ENCODE measurements around the gene TMEM205. TPM values are rescaled to one million over a fixed set of nuclear protein-coding genes. Genes with fewer than 3 reads are reported as not detected.
"Not testable (repeated sequence)": the region's sequence is repeated elsewhere in the genome, so short reads cannot be mapped to it uniquely, and the experiment has no call there.

The TMEM205 gene
- total RNA-seq, 2 experiments from 2014 or later, result 23.6 to 29.6 TPM

GRCh38 chr19:11322269-11323024, 23.6 kb downstream of the TMEM205 start:
- POLR2A ChIA-PET, result interaction anchor here (0.6 to 1.3 kb wide), 3 partner anchors 9 to 59 kb away, joined by 3 read pairs; partner anchors contain the start of gene RAB3D
- no peaks in the 10 kb centered on the region for H3K27me3 Mint-ChIP-seq (ENCODE audit: low read depth)
- ATAC-seq, result no peak

DNA sequence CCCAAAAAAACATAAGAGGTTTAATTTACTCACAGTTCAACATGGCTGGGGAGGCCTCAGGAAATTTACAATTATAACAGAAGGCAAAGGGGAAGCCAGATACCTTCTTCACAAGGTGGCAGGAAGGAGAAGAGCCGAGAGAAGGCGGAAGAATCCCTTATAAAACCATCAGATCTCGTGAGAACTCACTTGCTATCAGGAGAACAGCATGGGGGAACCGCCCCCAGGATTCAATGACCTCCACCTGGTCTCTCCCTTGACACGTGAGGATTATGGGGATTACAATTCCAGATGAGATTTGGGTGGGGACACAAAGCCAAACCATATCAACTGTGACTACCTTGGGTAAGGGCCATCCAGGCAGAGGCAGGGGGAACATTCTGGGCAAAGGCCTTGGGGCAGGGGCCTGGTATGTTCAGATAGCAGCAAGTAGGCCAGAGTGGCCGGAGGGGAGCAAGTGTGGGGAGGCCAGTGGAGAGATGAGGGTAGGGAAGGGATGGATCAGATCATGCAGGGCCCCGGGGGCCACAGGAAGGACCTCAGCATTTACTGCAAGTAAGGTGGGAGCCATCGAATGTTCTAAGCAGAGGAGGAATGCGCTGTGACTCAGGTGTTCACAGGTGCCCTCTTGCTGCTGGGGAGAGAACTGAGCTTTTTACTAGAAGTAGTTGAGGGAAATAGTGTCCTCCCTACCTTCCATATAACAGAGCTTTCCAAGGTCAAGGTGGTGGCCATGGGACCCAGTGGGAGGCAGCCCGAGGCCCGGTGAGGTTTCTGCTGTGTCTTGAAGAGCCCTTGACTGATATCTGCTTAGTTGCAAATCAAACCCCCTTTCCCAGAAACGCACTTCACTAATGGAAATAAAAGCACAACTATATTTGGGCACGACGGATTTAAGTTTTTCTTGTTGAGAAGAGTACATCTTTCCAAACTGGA, 24.6 kb downstream of the TMEM205 start:
- ATAC-seq (no peak), DNase-seq (no peak)
- POLR2A ChIA-PET, result no interaction called here
- Mint-ChIP-seq H3K9me3 (ENCODE audit: insufficient read depth) (no peaks in the 10 kb centered on the region), H3K27ac (no peak overlapping the region), H3K4me3 (no peak overlapping the region), H3K4me1 (ENCODE audit: low read depth) (peaks cover 46% of the 10 kb centered on the region), H3K27me3 (ENCODE audit: low read depth) (peaks cover 4% of the 10 kb centered on the region), H3K36me3 (ENCODE audit: low read depth) (peaks cover 14% of the 10 kb centered on the region)
- CTCF ChIA-PET, result interaction anchor here (0.7 to 4.1 kb wide), 5 partner anchors 26 to 64 kb away, joined by 3 to 19 read pairs (median 5); partner anchors contain the start of genes SWSAP1 and TSPAN16

More at GRCh38 chr19:11322269-11323024, 23.6 kb downstream of the TMEM205 start:
- no peak overlapping the region for H3K4me3 Mint-ChIP-seq
- peaks cover 44% of the 10 kb centered on the region for H3K4me1 Mint-ChIP-seq (ENCODE audit: low read depth)
- no peak overlapping the region for H3K27ac Mint-ChIP-seq
- DNase-seq, result no peak
- H3K9me3 Mint-ChIP-seq (ENCODE audit: insufficient read depth), result no peaks in the 10 kb centered on the region
- peaks cover 14% of the 10 kb centered on the region for H3K36me3 Mint-ChIP-seq (ENCODE audit: low read depth)
- CTCF ChIA-PET, result interaction anchor here (0.6 to 4.1 kb wide), 8 partner anchors 21 to 569 kb away, joined by 3 to 19 read pairs (median 4); partner anchors contain the start of genes SWSAP1 and TSPAN16

- not testable (repeated sequence) for H3K27ac Mint-ChIP-seq; H3K9me3 Mint-ChIP-seq (ENCODE audit: insufficient read depth); DNase-seq; H3K4me3 Mint-ChIP-seq; H3K27me3 Mint-ChIP-seq (ENCODE audit: low read depth); ATAC-seq
- ChIA-PET POLR2A (interaction anchor here (0.7 kb wide), 1 partner anchor 22 kb away, joined by 3 read pairs; no protein-coding TSS in a partner anchor), CTCF (interaction anchor here (1.1 kb wide), 1 partner anchor 26 kb away, joined by 3 read pairs; no protein-coding TSS in a partner anchor)
- Mint-ChIP-seq H3K4me1 (ENCODE audit: low read depth) (peaks cover 46% of the 10 kb centered on the region), H3K36me3 (ENCODE audit: low read depth) (peaks cover 14% of the 10 kb centered on the region)
Observed at GRCh38 chr19:11320278-11320995, 25.6 kb downstream of the TMEM205 start.

DNA sequence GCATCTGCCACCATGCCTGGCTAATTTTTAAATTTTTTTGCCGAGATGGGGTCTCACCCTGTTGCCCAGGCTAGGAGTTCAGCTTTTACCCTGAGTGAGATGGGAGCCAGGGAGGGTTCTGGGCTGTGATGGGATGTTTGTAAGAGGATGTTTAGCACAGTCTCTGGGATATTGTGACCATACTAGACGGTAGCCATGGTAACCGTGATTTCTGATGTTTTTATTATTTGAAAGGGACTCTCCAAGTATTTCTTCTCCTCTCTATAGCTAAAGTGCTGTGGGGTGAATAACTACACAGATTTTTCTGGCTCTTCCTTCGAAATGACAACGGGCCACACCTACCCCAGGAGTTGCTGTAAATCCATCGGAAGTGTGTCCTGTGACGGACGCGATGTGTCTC, 39.7 kb downstream of the TMEM205 start:
- Mint-ChIP-seq H3K36me3 (ENCODE audit: low read depth) (no peaks in the 10 kb centered on the region), H3K4me3 (no peak overlapping the region), H3K9me3 (ENCODE audit: insufficient read depth) (no peaks in the 10 kb centered on the region), H3K4me1 (ENCODE audit: low read depth) (no peaks in the 10 kb centered on the region), H3K27me3 (ENCODE audit: low read depth) (peaks cover 6% of the 10 kb centered on the region), H3K27ac (no peak overlapping the region)
- CTCF ChIA-PET, result no interaction called here
- POLR2A ChIA-PET, result no interaction called here
- ATAC-seq (no peak), DNase-seq (no peak)

DNA sequence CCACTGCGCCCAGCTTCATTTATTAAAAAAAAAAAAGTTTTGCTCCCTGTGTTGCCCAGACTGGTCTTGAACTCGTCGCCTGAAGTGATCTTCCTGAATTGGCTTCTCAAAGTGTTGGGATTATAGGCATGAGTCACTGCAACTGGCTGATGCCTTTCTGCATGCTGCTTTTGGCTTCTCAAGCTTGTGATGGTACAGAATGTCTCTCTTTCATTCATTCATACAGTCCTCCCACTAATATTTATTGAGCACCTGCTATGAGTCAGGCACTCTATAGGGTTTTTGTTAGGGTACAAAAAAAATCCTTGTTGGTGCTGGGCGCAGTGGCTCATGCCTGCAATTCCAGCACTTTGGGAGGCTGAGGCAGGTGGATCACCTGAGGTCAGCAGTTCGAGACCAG, 41.1 kb downstream of the TMEM205 start:
- H3K27me3 Mint-ChIP-seq (ENCODE audit: low read depth), result peaks cover 13% of the 10 kb centered on the region
- no peak overlapping the region for H3K27ac Mint-ChIP-seq
- no peaks in the 10 kb centered on the region for H3K4me1 Mint-ChIP-seq (ENCODE audit: low read depth)
- POLR2A ChIA-PET, result no interaction called here
- CTCF ChIA-PET, result no interaction called here
- H3K36me3 Mint-ChIP-seq (ENCODE audit: low read depth), result no peaks in the 10 kb centered on the region
- no peaks in the 10 kb centered on the region for H3K9me3 Mint-ChIP-seq (ENCODE audit: insufficient read depth)
- ATAC-seq (no peak), DNase-seq (no peak)
- H3K4me3 Mint-ChIP-seq, result no peak overlapping the region

- POLR2A ChIA-PET, result no interaction called here
- Mint-ChIP-seq H3K4me1 (ENCODE audit: low read depth) (no peaks in the 10 kb centered on the region), H3K27ac (no peak overlapping the region), H3K9me3 (ENCODE audit: insufficient read depth) (no peaks in the 10 kb centered on the region), H3K36me3 (ENCODE audit: low read depth) (no peaks in the 10 kb centered on the region), H3K4me3 (no peak overlapping the region), H3K27me3 (ENCODE audit: low read depth) (peaks cover 11% of the 10 kb centered on the region)
- CTCF ChIA-PET, result interaction anchor here (0.9 to 1.6 kb wide), 2 partner anchors 80 kb away, joined by 5 read pairs; no protein-coding TSS in a partner anchor
- ATAC-seq (no peak), DNase-seq (no peak)
Observed at GRCh38 chr19:11300811-11301120, 45.3 kb downstream of the TMEM205 start.

- H3K9me3 Mint-ChIP-seq (ENCODE audit: insufficient read depth), result no peaks in the 10 kb centered on the region
- DNase-seq (no peak), ATAC-seq (no peak)
- POLR2A ChIA-PET, result no interaction called here
- no peaks in the 10 kb centered on the region for H3K4me1 Mint-ChIP-seq (ENCODE audit: low read depth)
- H3K4me3 Mint-ChIP-seq, result no peak overlapping the region
- CTCF ChIA-PET, result interaction anchor here (1.6 kb wide), 1 partner anchor 81 kb away, joined by 5 read pairs; no protein-coding TSS in a partner anchor
- H3K36me3 Mint-ChIP-seq (ENCODE audit: low read depth), result no peaks in the 10 kb centered on the region
- no peak overlapping the region for H3K27ac Mint-ChIP-seq
- H3K27me3 Mint-ChIP-seq (ENCODE audit: low read depth), result peaks cover 13% of the 10 kb centered on the region
Observed at GRCh38 chr19:11299946-11300810, 45.9 kb downstream of the TMEM205 start.

DNA sequence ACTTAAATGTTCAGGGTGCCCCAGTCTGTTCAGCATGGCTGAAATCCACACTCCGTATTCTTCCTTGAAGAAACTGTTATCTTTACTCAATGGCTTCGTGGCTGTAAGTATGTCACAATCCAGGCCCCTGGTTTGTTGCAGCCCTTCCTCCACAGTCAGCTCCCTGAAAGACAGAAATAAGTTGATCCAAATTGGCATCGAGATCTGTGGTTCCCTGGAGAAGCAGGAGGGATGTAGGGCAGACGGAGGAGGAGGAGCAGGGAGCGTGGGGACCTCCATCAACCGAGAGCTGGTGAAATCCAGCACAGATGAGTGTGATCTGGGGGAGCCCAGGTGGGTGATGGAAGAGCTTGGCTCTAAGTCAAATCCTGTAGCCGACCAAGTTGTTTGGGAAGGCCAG, 49.8 kb downstream of the TMEM205 start:
- H3K9me3 Mint-ChIP-seq (ENCODE audit: insufficient read depth), result no peaks in the 10 kb centered on the region

GRCh38 chr19:11295665-11296245, 50.3 kb downstream of the TMEM205 start, which contains the start of gene TSPAN16:
TSS of gene TSPAN16 (plus strand) at chr19:11296160. CDS start at chr19:11296298, 138 bp downstream.
- POLR2A ChIA-PET, result no interaction called here
- Mint-ChIP-seq H3K27me3 (ENCODE audit: low read depth) (peaks cover 24% of the 10 kb centered on the region), H3K9me3 (ENCODE audit: insufficient read depth) (no peaks in the 10 kb centered on the region), H3K27ac (no peak within 1 kb of the TSS), H3K4me1 (ENCODE audit: low read depth) (peaks cover 10% of the 10 kb centered on the region), H3K36me3 (ENCODE audit: low read depth) (no peaks in the 10 kb centered on the region), H3K4me3 (no peak within 1 kb of the TSS)
- no peak for DNase-seq
- no peak for ATAC-seq
- CTCF ChIA-PET, result interaction anchor here (1.0 to 3.3 kb wide), 3 partner anchors 16 to 187 kb away, joined by 3 to 14 read pairs (median 5); no protein-coding TSS in a partner anchor

More for the DNA sequence above, 49.8 kb downstream of the TMEM205 start:
- Mint-ChIP-seq H3K27ac (no peak overlapping the region), H3K27me3 (ENCODE audit: low read depth) (peaks cover 24% of the 10 kb centered on the region), H3K36me3 (ENCODE audit: low read depth) (no peaks in the 10 kb centered on the region), H3K4me3 (no peak overlapping the region), H3K4me1 (ENCODE audit: low read depth) (peaks cover 10% of the 10 kb centered on the region)
- CTCF ChIA-PET, result interaction anchor here (1.0 to 3.3 kb wide), 2 partner anchors 15 to 186 kb away, joined by 3 to 14 read pairs; no protein-coding TSS in a partner anchor
- DNase-seq (no peak), ATAC-seq (no peak)
- POLR2A ChIA-PET, result no interaction called here

DNA sequence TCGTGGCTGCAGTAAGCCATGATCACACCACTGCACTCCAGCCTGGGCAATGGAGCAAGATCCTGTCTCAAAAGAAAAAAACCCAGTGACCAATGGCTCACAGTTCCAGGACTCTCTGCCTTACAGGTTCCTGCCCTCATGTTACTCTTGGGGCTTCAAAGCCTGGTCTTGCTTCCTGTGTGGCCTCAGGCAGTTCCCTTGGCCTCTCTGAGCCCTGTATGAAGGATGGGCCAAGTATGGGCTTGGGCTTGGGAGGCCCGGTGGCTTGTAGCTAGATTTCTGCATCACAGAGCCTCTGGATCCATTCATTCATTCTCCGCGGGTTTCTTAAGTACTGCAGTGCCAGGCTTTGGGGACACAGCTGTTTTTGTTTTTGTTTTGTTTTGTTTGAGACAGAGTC, 50.9 kb downstream of the TMEM205 start:
- peaks cover 19% of the 10 kb centered on the region for H3K27me3 Mint-ChIP-seq (ENCODE audit: low read depth)
- CTCF ChIA-PET, result interaction anchor here (1.1 to 3.3 kb wide), 2 partner anchors 27 to 187 kb away, joined by 5 to 14 read pairs; no protein-coding TSS in a partner anchor

More for the DNA sequence above, 50.9 kb downstream of the TMEM205 start:
- Mint-ChIP-seq H3K36me3 (ENCODE audit: low read depth) (no peaks in the 10 kb centered on the region), H3K4me3 (no peak overlapping the region), H3K4me1 (ENCODE audit: low read depth) (peaks cover 10% of the 10 kb centered on the region), H3K9me3 (ENCODE audit: insufficient read depth) (no peaks in the 10 kb centered on the region), H3K27ac (no peak overlapping the region)
- POLR2A ChIA-PET, result interaction anchor here (0.7 kb wide), 1 partner anchor 16 kb away, joined by 3 read pairs; no protein-coding TSS in a partner anchor
- no peak for DNase-seq
- ATAC-seq, result no peak
